Measurements from ENCODE around the gene ANKK1.

The ANKK1 gene

GRCh38 chr11:113370634-113371033 lies 16.9 kb upstream of the ANKK1 start:
- Histone ChIP-seq H3K9me3 (ENCODE audit: control insufficient read depth, insufficient read depth, low read depth, low read length) (no peaks in the 10 kb centered on the region), H3K4me3 (ENCODE audit: low read depth, low read length) (no peak overlapping the region), H3K36me3 (ENCODE audit: control insufficient read depth in 2 of 2, insufficient read depth in 1 of 2, low read length in 2 of 2) (peaks cover 0 to 17% of the 10 kb centered on the region in 2 experiments; a peak in 1 of 3 replicates), H3K4me1 (ENCODE audit: control insufficient read depth, insufficient read depth, low read length) (no peaks in the 10 kb centered on the region), H3K27ac (ENCODE audit: extremely low read depth, low read depth, low read length) (no peak overlapping the region)
- ChIA-PET CTCF (interaction anchor here (0.8 kb wide), 1 partner anchor 25 kb away, joined by 5 read pairs; no protein-coding TSS in a partner anchor), POLR2A (no interaction called here)
- no peak for TF ChIP-seq ZNF221 (tag by site-specific recombination; IDR thresholded peaks at IDR 0.05; ENCODE audit: borderline replicate concordance)

DNA sequence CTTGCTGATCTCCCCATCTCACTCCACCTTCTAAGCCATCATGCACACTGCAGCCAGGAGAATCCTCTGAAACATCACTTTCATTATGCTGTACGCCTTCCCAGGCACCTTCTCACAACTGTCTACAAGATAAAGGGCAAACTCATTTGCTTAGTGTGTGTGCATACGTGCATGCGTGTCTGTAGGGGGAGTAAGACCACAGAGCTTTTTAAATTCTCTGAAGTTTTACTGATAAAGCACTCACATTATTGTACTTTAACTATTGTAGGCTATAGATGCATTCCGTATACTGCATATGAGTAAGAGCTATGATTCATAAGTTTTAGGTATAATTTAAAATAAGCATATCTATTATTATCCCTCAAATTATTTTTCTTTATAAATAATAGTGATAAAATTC lies 15.3 kb upstream of the ANKK1 start:
- Histone ChIP-seq H3K36me3 (ENCODE audit: control insufficient read depth in 2 of 2, insufficient read depth in 1 of 2, low read length in 2 of 2) (peaks cover 0 to 8% of the 10 kb centered on the region in 2 experiments; a peak in 1 of 3 replicates), H3K27ac (ENCODE audit: extremely low read depth, low read depth, low read length) (no peak overlapping the region), H3K9me3 (ENCODE audit: control insufficient read depth, insufficient read depth, low read depth, low read length) (no peaks in the 10 kb centered on the region), H3K4me3 (ENCODE audit: low read depth, low read length) (no peak overlapping the region), H3K4me1 (ENCODE audit: control insufficient read depth, insufficient read depth, low read length) (no peaks in the 10 kb centered on the region)
- POLR2A ChIA-PET = no interaction called here
- CTCF ChIA-PET = interaction anchor here (0.6 to 0.7 kb wide), 2 partner anchors 60 to 158 kb away, joined by 3 to 6 read pairs; no protein-coding TSS in a partner anchor
- TF ChIP-seq ZBTB26 (tag by site-specific recombination; optimal IDR thresholded peaks at IDR 0.05) = no peak
- TF ChIP-seq ZNF692 (tag by site-specific recombination; IDR thresholded peaks at IDR 0.05) = no peak
- no peak for TF ChIP-seq ZNF654 (tag by site-specific recombination; IDR thresholded peaks at IDR 0.05; ENCODE audit: low read depth)
- no peak for TF ChIP-seq ZNF239 (tag by site-specific recombination; IDR thresholded peaks at IDR 0.05)
- TF ChIP-seq, protein P1, sequence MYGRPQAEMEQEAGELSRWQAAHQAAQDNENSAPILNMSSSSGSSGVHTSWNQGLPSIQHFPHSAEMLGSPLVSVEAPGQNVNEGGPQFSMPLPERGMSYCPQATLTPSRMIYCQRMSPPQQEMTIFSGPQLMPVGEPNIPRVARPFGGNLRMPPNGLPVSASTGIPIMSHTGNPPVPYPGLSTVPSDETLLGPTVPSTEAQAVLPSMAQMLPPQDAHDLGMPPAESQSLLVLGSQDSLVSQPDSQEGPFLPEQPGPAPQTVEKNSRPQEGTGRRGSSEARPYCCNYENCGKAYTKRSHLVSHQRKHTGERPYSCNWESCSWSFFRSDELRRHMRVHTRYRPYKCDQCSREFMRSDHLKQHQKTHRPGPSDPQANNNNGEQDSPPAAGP (tag by site-specific recombination; IDR thresholded peaks at IDR 0.05) = no peak
- no peak for TF ChIP-seq ZNF18 (tag by site-specific recombination; IDR thresholded peaks at IDR 0.05)
- no peak for TF ChIP-seq PRDM10 (tag by site-specific recombination; IDR thresholded peaks at IDR 0.05)
- TF ChIP-seq ZNF248 (tag by site-specific recombination; IDR thresholded peaks at IDR 0.05) = no peak
- TF ChIP-seq ZNF324 (tag by site-specific recombination; IDR thresholded peaks at IDR 0.05) = no peak
- TF ChIP-seq, protein P2, sequence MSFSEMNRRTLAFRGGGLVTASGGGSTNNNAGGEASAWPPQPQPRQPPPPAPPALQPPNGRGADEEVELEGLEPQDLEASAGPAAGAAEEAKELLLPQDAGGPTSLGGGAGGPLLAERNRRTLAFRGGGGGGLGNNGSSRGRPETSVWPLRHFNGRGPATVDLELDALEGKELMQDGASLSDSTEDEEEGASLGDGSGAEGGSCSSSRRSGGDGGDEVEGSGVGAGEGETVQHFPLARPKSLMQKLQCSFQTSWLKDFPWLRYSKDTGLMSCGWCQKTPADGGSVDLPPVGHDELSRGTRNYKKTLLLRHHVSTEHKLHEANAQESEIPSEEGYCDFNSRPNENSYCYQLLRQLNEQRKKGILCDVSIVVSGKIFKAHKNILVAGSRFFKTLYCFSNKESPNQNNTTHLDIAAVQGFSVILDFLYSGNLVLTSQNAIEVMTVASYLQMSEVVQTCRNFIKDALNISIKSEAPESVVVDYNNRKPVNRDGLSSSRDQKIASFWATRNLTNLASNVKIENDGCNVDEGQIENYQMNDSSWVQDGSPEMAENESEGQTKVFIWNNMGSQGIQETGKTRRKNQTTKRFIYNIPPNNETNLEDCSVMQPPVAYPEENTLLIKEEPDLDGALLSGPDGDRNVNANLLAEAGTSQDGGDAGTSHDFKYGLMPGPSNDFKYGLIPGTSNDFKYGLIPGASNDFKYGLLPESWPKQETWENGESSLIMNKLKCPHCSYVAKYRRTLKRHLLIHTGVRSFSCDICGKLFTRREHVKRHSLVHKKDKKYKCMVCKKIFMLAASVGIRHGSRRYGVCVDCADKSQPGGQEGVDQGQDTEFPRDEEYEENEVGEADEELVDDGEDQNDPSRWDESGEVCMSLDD (tag by site-specific recombination; IDR thresholded peaks at IDR 0.05) = no peak

All from HEK293 (cell line).